Measurements from ENCODE around the gene KNDC1.
"Not testable (repeated sequence)": the region's sequence is repeated elsewhere in the genome, so short reads cannot be mapped to it uniquely, and the experiment has no call there.

KNDC1 gene

GRCh38 chr10:133140417-133141143 lies 19.4 kb upstream of the KNDC1 start:
- H3K27me3 ChIP-seq (ENCODE audit: control insufficient read depth, insufficient read depth, low read length) = peaks cover 16% of the 10 kb centered on the region
- H3K4me1 ChIP-seq (ENCODE audit: control insufficient read depth, insufficient read depth, low read length) = no peaks in the 10 kb centered on the region

GRCh38 chr10:133141144-133141957 lies 18.7 kb upstream of the KNDC1 start:
- Histone ChIP-seq H3K36me3 (ENCODE audit: control insufficient read depth, insufficient read depth, low read length) (no peaks in the 10 kb centered on the region), H3K27me3 (ENCODE audit: control insufficient read depth, insufficient read depth, low read length) (peaks cover 18% of the 10 kb centered on the region), H3K9ac (ENCODE audit: low read length) (no peak overlapping the region), H3K4me1 (ENCODE audit: control insufficient read depth, insufficient read depth, low read length) (no peaks in the 10 kb centered on the region), H3K27ac (ENCODE audit: low read depth, low read length) (no peak overlapping the region), H3K4me3 (ENCODE audit: low read length) (no peak overlapping the region)

More at GRCh38 chr10:133140417-133141143, 19.4 kb upstream of the KNDC1 start:
- no peaks in the 10 kb centered on the region for H3K36me3 ChIP-seq (ENCODE audit: control insufficient read depth, insufficient read depth, low read length)
- no peak overlapping the region for H3K9ac ChIP-seq (ENCODE audit: low read length)
- H3K27ac ChIP-seq (ENCODE audit: low read depth, low read length) = no peak overlapping the region
- no peak overlapping the region for H3K4me3 ChIP-seq (ENCODE audit: low read length)

- Histone ChIP-seq H3K9ac (ENCODE audit: low read length) (no peak overlapping the region), H3K36me3 (ENCODE audit: control insufficient read depth, insufficient read depth, low read length) (no peaks in the 10 kb centered on the region), H3K4me3 (ENCODE audit: low read length) (no peak overlapping the region), H3K27ac (ENCODE audit: low read depth, low read length) (no peak overlapping the region), H3K4me1 (ENCODE audit: control insufficient read depth, insufficient read depth, low read length) (no peaks in the 10 kb centered on the region), H3K27me3 (ENCODE audit: control insufficient read depth, insufficient read depth, low read length) (peaks cover 18% of the 10 kb centered on the region)
These were observed 18.1 kb upstream of the KNDC1 start for GRCh38 chr10:133141958-133142340.

GRCh38 chr10:133142523-133143199 lies 17.4 kb upstream of the KNDC1 start:
- no peaks in the 10 kb centered on the region for H3K36me3 ChIP-seq (ENCODE audit: control insufficient read depth, insufficient read depth, low read length)
- H3K27ac ChIP-seq (ENCODE audit: low read depth, low read length) = no peak overlapping the region
- no peak overlapping the region for H3K9ac ChIP-seq (ENCODE audit: low read length)
- H3K4me3 ChIP-seq (ENCODE audit: low read length) = no peak overlapping the region
- H3K27me3 ChIP-seq (ENCODE audit: control insufficient read depth, insufficient read depth, low read length) = peaks cover 18% of the 10 kb centered on the region
- no peaks in the 10 kb centered on the region for H3K4me1 ChIP-seq (ENCODE audit: control insufficient read depth, insufficient read depth, low read length)

- Histone ChIP-seq H3K36me3 (ENCODE audit: control insufficient read depth, insufficient read depth, low read length) (no peaks in the 10 kb centered on the region), H3K4me1 (ENCODE audit: control insufficient read depth, insufficient read depth, low read length) (no peaks in the 10 kb centered on the region), H3K4me3 (ENCODE audit: low read length) (no peak overlapping the region), H3K9ac (ENCODE audit: low read length) (no peak overlapping the region), H3K27ac (ENCODE audit: low read depth, low read length) (no peak overlapping the region), H3K27me3 (ENCODE audit: control insufficient read depth, insufficient read depth, low read length) (peaks cover 18% of the 10 kb centered on the region)
These were observed 16.9 kb upstream of the KNDC1 start for GRCh38 chr10:133143200-133143533.

- Histone ChIP-seq H3K36me3 (ENCODE audit: control insufficient read depth, insufficient read depth, low read length) (no peaks in the 10 kb centered on the region), H3K27ac (ENCODE audit: low read depth, low read length) (no peak overlapping the region), H3K27me3 (ENCODE audit: control insufficient read depth, insufficient read depth, low read length) (peaks cover 18% of the 10 kb centered on the region), H3K4me3 (ENCODE audit: low read length) (no peak overlapping the region), H3K9ac (ENCODE audit: low read length) (no peak overlapping the region), H3K4me1 (ENCODE audit: control insufficient read depth, insufficient read depth, low read length) (no peaks in the 10 kb centered on the region)
These were observed 16.5 kb upstream of the KNDC1 start for GRCh38 chr10:133143546-133143945.

GRCh38 chr10:133144771-133145170 lies 15.2 kb upstream of the KNDC1 start:
- Histone ChIP-seq H3K27me3 (ENCODE audit: control insufficient read depth, insufficient read depth, low read length) (peaks cover 18% of the 10 kb centered on the region), H3K4me1 (ENCODE audit: control insufficient read depth, insufficient read depth, low read length) (no peaks in the 10 kb centered on the region), H3K4me3 (ENCODE audit: low read length) (no peak overlapping the region), H3K36me3 (ENCODE audit: control insufficient read depth, insufficient read depth, low read length) (no peaks in the 10 kb centered on the region), H3K9ac (ENCODE audit: low read length) (no peak overlapping the region), H3K27ac (ENCODE audit: low read depth, low read length) (no peak overlapping the region)

GRCh38 chr10:133150226-133150625 lies 9.8 kb upstream of the KNDC1 start:
- Histone ChIP-seq H3K9ac (ENCODE audit: low read length) (no peak overlapping the region), H3K27ac (ENCODE audit: low read depth, low read length) (no peak overlapping the region), H3K36me3 (ENCODE audit: control insufficient read depth, insufficient read depth, low read length) (no peaks in the 10 kb centered on the region), H3K4me1 (ENCODE audit: control insufficient read depth, insufficient read depth, low read length) (no peaks in the 10 kb centered on the region), H3K27me3 (ENCODE audit: control insufficient read depth, insufficient read depth, low read length) (peaks cover 3% of the 10 kb centered on the region), H3K4me3 (ENCODE audit: low read length) (no peak overlapping the region)

- Histone ChIP-seq H3K4me1 (ENCODE audit: control insufficient read depth, insufficient read depth, low read length) (no peaks in the 10 kb centered on the region), H3K9ac (ENCODE audit: low read length) (no peak overlapping the region), H3K4me3 (ENCODE audit: low read length) (no peak overlapping the region), H3K27ac (ENCODE audit: low read depth, low read length) (no peak overlapping the region), H3K36me3 (ENCODE audit: control insufficient read depth, insufficient read depth, low read length) (no peaks in the 10 kb centered on the region), H3K27me3 (ENCODE audit: control insufficient read depth, insufficient read depth, low read length) (peaks cover under 1% of the 10 kb centered on the region)
These were observed 9.4 kb upstream of the KNDC1 start for GRCh38 chr10:133150656-133151055.

GRCh38 chr10:133151071-133151470 lies 8.9 kb upstream of the KNDC1 start:
- not testable (repeated sequence) for H3K4me1 ChIP-seq (ENCODE audit: control insufficient read depth, insufficient read depth, low read length); H3K4me3 ChIP-seq (ENCODE audit: low read length); H3K27me3 ChIP-seq (ENCODE audit: control insufficient read depth, insufficient read depth, low read length); H3K27ac ChIP-seq (ENCODE audit: low read depth, low read length); H3K36me3 ChIP-seq (ENCODE audit: control insufficient read depth, insufficient read depth, low read length); H3K9ac ChIP-seq (ENCODE audit: low read length)

GRCh38 chr10:133151543-133151972 lies 8.5 kb upstream of the KNDC1 start:
- no peaks in the 10 kb centered on the region for H3K27me3 ChIP-seq (ENCODE audit: control insufficient read depth, insufficient read depth, low read length)
- H3K9ac ChIP-seq (ENCODE audit: low read length) = no peak overlapping the region
- H3K27ac ChIP-seq (ENCODE audit: low read depth, low read length) = no peak overlapping the region
- no peaks in the 10 kb centered on the region for H3K36me3 ChIP-seq (ENCODE audit: control insufficient read depth, insufficient read depth, low read length)
- no peak overlapping the region for H3K4me3 ChIP-seq (ENCODE audit: low read length)
- no peaks in the 10 kb centered on the region for H3K4me1 ChIP-seq (ENCODE audit: control insufficient read depth, insufficient read depth, low read length)

GRCh38 chr10:133154411-133154810 lies 5.6 kb upstream of the KNDC1 start:
- Histone ChIP-seq H3K27me3 (ENCODE audit: control insufficient read depth, insufficient read depth, low read length) (no peaks in the 10 kb centered on the region), H3K36me3 (ENCODE audit: control insufficient read depth, insufficient read depth, low read length) (no peaks in the 10 kb centered on the region), H3K4me1 (ENCODE audit: control insufficient read depth, insufficient read depth, low read length) (no peaks in the 10 kb centered on the region), H3K4me3 (ENCODE audit: low read length) (no peak overlapping the region), H3K9ac (ENCODE audit: low read length) (no peak overlapping the region), H3K27ac (ENCODE audit: low read depth, low read length) (no peak overlapping the region)

Data from rectal smooth muscle tissue (tissue), 1 donor.